Liver (tissue), 9 donors: ENCODE measurements around the gene PHETA1. TPM values are rescaled to one million over a fixed set of nuclear protein-coding genes. Genes with fewer than 3 reads are reported as not detected.

Experiments used
- DNase-seq: peaks from one replicate; pipeline ENCODE4 v3.0.0-alpha.2; 2017; ENCODE audit warnings: low spot score
- H3K27ac ChIP-seq, 2 donors: one replicate each; pipeline ENCODE4 v1.7.0; 2013; ENCODE audit warnings: inconsistent platforms in 2 of 2, low read length in 2 of 2, control low read depth in 1 of 2, low read depth in 1 of 2, mild to moderate bottlenecking in 1 of 2
- H3K27me3 ChIP-seq, 4 donors: one replicate each; pipeline versions ENCODE4 v1.6.1 to v1.7.0; 2013; ENCODE audit warnings: low read length in 3 of 4, inconsistent platforms in 1 of 4, mild to moderate bottlenecking in 1 of 4, moderate library complexity in 1 of 4; ENCODE audit not compliant: control insufficient read depth in 4 of 4, insufficient read depth in 4 of 4
- H3K36me3 ChIP-seq, 4 donors: one replicate each; pipeline versions ENCODE4 v1.6.1 to v1.7.0; 2013; ENCODE audit warnings: low read length in 3 of 4, mild to moderate bottlenecking in 3 of 4, low read depth in 1 of 4, moderate library complexity in 1 of 4; ENCODE audit not compliant: control insufficient read depth in 4 of 4, insufficient read depth in 3 of 4
- H3K4me1 ChIP-seq, 4 donors: one replicate each; pipeline versions ENCODE4 v1.6.1 to v1.7.0; 2013; ENCODE audit warnings: low read length in 3 of 4, mild to moderate bottlenecking in 3 of 4, moderate library complexity in 1 of 4; ENCODE audit not compliant: control insufficient read depth in 4 of 4, insufficient read depth in 4 of 4
- H3K4me3 ChIP-seq, 3 donors: one replicate each; pipeline versions ENCODE4 v1.6.1 to v1.7.0; 2013; ENCODE audit warnings: low read length in 3 of 3, control low read depth in 1 of 3, low read depth in 1 of 3, mild to moderate bottlenecking in 1 of 3
- H3K9ac ChIP-seq, 2 donors: one replicate each; pipeline ENCODE4 v1.7.0; 2013; ENCODE audit warnings: low read length in 2 of 2, mild to moderate bottlenecking in 2 of 2, moderate library complexity in 2 of 2, control low read depth in 1 of 2, low read depth in 1 of 2
- H3K9me3 ChIP-seq, 4 donors: one replicate each; pipeline versions ENCODE4 v1.6.1 to v1.7.0; 2013; ENCODE audit warnings: low read length in 3 of 4; ENCODE audit not compliant: control insufficient read depth in 4 of 4
- EGR1 ChIP-seq, 2 donors: IDR thresholded peaks; 2 replicates each; pipeline ENCODE4 v1.6.1; 2016 to 2018; ENCODE audit warnings: antibody characterized with exemption in 2 of 2, low read depth in 2 of 2
- FOXA1 ChIP-seq: IDR thresholded peaks from 2 replicates; pipeline ENCODE4 v1.6.1; 2016; ENCODE audit warnings: antibody characterized with exemption
- FOXA2 ChIP-seq: IDR thresholded peaks from 2 replicates; pipeline ENCODE4 v1.6.1; 2016; ENCODE audit warnings: antibody characterized with exemption
- GABPA ChIP-seq, 2 donors: IDR thresholded peaks in 1 of 2; conservative IDR thresholded peaks in 1 of 2; 2 replicates each; pipeline ENCODE4 v1.6.1; 2016; ENCODE audit warnings: antibody characterized with exemption in 2 of 2, mild to moderate bottlenecking in 1 of 2, moderate library complexity in 1 of 2
- HNF4A ChIP-seq, 2 donors: conservative IDR thresholded peaks; 2 replicates each; pipeline ENCODE4 v1.6.1; 2016; ENCODE audit warnings: antibody characterized with exemption in 2 of 2, mild to moderate bottlenecking in 2 of 2
- HNF4G ChIP-seq: IDR thresholded peaks from 2 replicates; pipeline ENCODE4 v1.6.1; 2016; ENCODE audit warnings: antibody characterized with exemption
- JUND ChIP-seq, 2 donors: IDR thresholded peaks; 2 replicates each; pipeline ENCODE4 v1.6.1; 2016; ENCODE audit warnings: antibody characterized with exemption in 2 of 2
- NR2F2 ChIP-seq: IDR thresholded peaks from 2 replicates; pipeline ENCODE4 v1.6.1; 2016; ENCODE audit warnings: antibody characterized with exemption
- RAD21 ChIP-seq, 2 donors: IDR thresholded peaks; 2 replicates each; pipeline ENCODE4 v1.6.1; 2016; ENCODE audit warnings: antibody characterized with exemption in 2 of 2, mild to moderate bottlenecking in 2 of 2
- REST ChIP-seq: IDR thresholded peaks from 2 replicates; pipeline ENCODE4 v1.6.1; 2016; ENCODE audit warnings: antibody characterized with exemption, mild to moderate bottlenecking
- RXRA ChIP-seq, 2 donors: IDR thresholded peaks; 2 replicates each; pipeline ENCODE4 v1.6.1; 2017 to 2018; ENCODE audit warnings: antibody characterized with exemption in 2 of 2, mild to moderate bottlenecking in 1 of 2
- SP1 ChIP-seq: IDR thresholded peaks from 2 replicates; pipeline ENCODE4 v1.6.1; 2018; ENCODE audit warnings: antibody characterized with exemption, mild to moderate bottlenecking
- TAF1 ChIP-seq: conservative IDR thresholded peaks from 2 replicates; pipeline ENCODE4 v1.6.1; 2016; ENCODE audit warnings: antibody characterized with exemption, mild to moderate bottlenecking
- YY1 ChIP-seq: IDR thresholded peaks from 2 replicates; pipeline ENCODE4 v1.6.1; 2016; ENCODE audit warnings: antibody characterized with exemption, mild to moderate bottlenecking
- ZBTB33 ChIP-seq: IDR thresholded peaks from 2 replicates; pipeline ENCODE4 v1.6.1; 2016; ENCODE audit warnings: antibody characterized with exemption
- WGBS: extraction: QIAGEN DNeasy Blood & Tissue Kit; methylation state at CpG from one replicate; pipeline ENCODE4 v1.1.7; 2013; 5-methylcytosine and 5-hydroxymethylcytosine counted together
- polyA plus RNA-seq, 2 donors: library from polyadenylated mRNA; stranded (reverse) in 1 of 2; unstranded in 1 of 2; fragments of 200-250 nt in 1 of 2; fragments of >200 nt in 1 of 2; fragmentation: Nextera tagmentation in 1 of 2; extraction: Ambion mirVana in 1 of 2; gene quantifications; one replicate each; pipeline versions ENCODE4 v1.2.1 to v1.2.3, GENCODE V29; 2013 to 2015
- total RNA-seq, 2 donors: library from RNA; depleted of rRNA; stranded (reverse); fragments of >200 nt; gene quantifications; one replicate each; pipeline ENCODE4 v1.2.3, GENCODE V29; 2014
- TF ChIP-seq, protein P1 (sequence below): fragments of 150-350 bp; IDR thresholded peaks from 2 replicates; pipeline ENCODE4 v1.5.1; 2017; ENCODE audit warnings: improper control_type of control experiment, low read depth, low read length; ENCODE audit not compliant: missing input control
- TF ChIP-seq, protein P2 (sequence below): IDR thresholded peaks from 2 replicates; pipeline ENCODE4 v1.6.1; 2016; ENCODE audit warnings: antibody characterized with exemption
- TF ChIP-seq, protein P3 (sequence below): IDR thresholded peaks from 2 replicates; pipeline ENCODE4 v1.6.1; 2016; ENCODE audit warnings: antibody characterized with exemption
- donor health status: healthy.
- donor health status: healthy.
- donor health status: healthy.
- donor health status: healthy.
- donor health status: healthy.

The PHETA1 gene
- total and polyA plus RNA-seq, 4 donors: 2.4 to 5.7 (median 3.9) TPM

DNA sequence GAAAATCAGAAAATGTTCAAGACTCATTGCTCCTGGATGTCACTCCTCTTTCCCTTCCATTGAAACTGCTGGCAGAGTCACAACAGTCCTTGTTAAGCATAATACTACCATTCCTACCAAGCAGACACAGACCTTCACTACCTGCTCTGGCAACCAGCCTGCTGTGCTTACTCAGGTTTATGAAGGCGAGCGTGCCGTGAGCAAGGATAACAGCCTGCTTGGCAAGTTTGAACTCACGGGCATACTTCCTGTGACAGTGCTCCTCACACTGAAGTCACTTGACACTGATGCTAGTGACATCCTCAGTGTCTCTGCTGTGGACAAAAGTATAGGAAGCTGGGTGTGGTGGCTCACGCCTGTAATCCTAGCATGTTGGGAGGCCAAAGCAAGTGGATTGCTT, 15.7 kb upstream of the PHETA1 start:
- Histone ChIP-seq H3K27me3 (no peaks in the 10 kb centered on the region), H3K27ac (no peak overlapping the region), H3K4me3 (no peak overlapping the region), H3K9ac (no peak overlapping the region), H3K9me3 (no peaks in the 10 kb centered on the region), H3K4me1 (no peaks in the 10 kb centered on the region), H3K36me3 (no peaks in the 10 kb centered on the region)
- no peak for TF ChIP-seq JUND (IDR thresholded peaks at IDR 0.05)
- no peak for TF ChIP-seq EGR1 (IDR thresholded peaks at IDR 0.05; ENCODE audit: low read depth in 2 of 2)
- no peak for TF ChIP-seq REST
- TF ChIP-seq RAD21 (IDR thresholded peaks at IDR 0.05): no peak
- TF ChIP-seq SP1: no peak
- no peak for TF ChIP-seq YY1
- no peak for DNase-seq
- WGBS: 80% methylated on average over 5 of the region's 5 CpGs

DNA sequence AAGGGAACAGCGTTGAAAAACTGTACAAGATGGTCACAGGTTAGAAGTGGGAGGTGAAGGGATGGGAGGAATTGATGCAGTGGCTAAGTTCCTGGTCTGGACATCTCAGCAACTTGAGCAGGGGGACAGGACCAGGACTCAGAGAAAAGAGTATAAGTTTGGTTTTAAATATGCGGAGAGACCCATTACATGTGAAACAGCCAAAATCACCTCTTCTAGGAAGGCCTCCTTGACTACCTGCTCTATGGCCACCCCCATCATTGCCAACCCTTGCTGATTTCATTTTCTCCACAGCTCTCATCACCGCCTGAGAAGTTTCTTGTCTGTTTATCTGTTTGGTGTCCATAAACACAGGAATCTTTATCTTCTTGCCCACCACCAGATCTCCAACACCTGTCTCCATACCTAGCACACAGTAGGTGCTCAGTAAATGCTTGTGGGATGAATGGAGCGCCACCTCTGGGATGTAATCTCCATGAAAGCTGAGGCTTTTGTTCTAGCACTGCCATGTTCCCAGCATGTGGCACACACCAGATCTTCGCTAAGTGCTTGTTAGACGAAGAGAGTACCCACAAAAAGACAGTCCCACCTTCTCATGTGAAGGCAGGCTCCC, 11.2 kb upstream of the PHETA1 start:
- Histone ChIP-seq H3K36me3 (no peaks in the 10 kb centered on the region), H3K27me3 (no peaks in the 10 kb centered on the region), H3K27ac (no peak overlapping the region), H3K9ac (no peak overlapping the region), H3K4me1 (no peaks in the 10 kb centered on the region), H3K9me3 (no peaks in the 10 kb centered on the region), H3K4me3 (no peak overlapping the region)
- DNase-seq: no peak
- TF ChIP-seq, protein P1, sequence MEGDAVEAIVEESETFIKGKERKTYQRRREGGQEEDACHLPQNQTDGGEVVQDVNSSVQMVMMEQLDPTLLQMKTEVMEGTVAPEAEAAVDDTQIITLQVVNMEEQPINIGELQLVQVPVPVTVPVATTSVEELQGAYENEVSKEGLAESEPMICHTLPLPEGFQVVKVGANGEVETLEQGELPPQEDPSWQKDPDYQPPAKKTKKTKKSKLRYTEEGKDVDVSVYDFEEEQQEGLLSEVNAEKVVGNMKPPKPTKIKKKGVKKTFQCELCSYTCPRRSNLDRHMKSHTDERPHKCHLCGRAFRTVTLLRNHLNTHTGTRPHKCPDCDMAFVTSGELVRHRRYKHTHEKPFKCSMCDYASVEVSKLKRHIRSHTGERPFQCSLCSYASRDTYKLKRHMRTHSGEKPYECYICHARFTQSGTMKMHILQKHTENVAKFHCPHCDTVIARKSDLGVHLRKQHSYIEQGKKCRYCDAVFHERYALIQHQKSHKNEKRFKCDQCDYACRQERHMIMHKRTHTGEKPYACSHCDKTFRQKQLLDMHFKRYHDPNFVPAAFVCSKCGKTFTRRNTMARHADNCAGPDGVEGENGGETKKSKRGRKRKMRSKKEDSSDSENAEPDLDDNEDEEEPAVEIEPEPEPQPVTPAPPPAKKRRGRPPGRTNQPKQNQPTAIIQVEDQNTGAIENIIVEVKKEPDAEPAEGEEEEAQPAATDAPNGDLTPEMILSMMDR: no peak
- TF ChIP-seq ZBTB33 (no peak), RAD21 (IDR thresholded peaks at IDR 0.05) (no peak), HNF4G (no peak), JUND (IDR thresholded peaks at IDR 0.05) (no peak), REST (no peak), GABPA (IDR thresholded peaks at IDR 0.05 in 1 of 2, conservative IDR thresholded peaks at IDR 0.05 in 1 of 2) (no peak), HNF4A (conservative IDR thresholded peaks at IDR 0.05) (no peak), FOXA1 (no peak), FOXA2 (no peak), EGR1 (IDR thresholded peaks at IDR 0.05; ENCODE audit: low read depth in 2 of 2) (no peak), NR2F2 (no peak), SP1 (no peak), TAF1 (no peak), YY1 (no peak), RXRA (IDR thresholded peaks at IDR 0.05) (no peak)
- TF ChIP-seq, protein P2, sequence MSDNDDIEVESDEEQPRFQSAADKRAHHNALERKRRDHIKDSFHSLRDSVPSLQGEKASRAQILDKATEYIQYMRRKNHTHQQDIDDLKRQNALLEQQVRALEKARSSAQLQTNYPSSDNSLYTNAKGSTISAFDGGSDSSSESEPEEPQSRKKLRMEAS: no peak
- TF ChIP-seq, protein P3, sequence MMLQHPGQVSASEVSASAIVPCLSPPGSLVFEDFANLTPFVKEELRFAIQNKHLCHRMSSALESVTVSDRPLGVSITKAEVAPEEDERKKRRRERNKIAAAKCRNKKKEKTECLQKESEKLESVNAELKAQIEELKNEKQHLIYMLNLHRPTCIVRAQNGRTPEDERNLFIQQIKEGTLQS: no peak
- 95% methylated on average over 6 of the region's 6 CpGs for WGBS
